Neuronal stem cell (in vitro differentiated cells): ENCODE measurements around the gene LITAF.

Experiments
- DNase-seq: peaks from one replicate; pipeline ENCODE4 v3.0.0-alpha.2; 2013; ENCODE audit warnings: low spot score
- H2AFZ ChIP-seq: one replicate; pipeline ENCODE4 v1.6.1; 2013; ENCODE audit warnings: mild to moderate bottlenecking, low read length, inconsistent platforms
- H2AK5ac ChIP-seq: 2 replicates; pipeline ENCODE4 v1.6.1; 2013; ENCODE audit warnings: low read depth, mild to moderate bottlenecking, inconsistent platforms, low read length, moderate library complexity, mixed read lengths
- H2BK120ac ChIP-seq: 2 replicates; pipeline ENCODE4 v1.6.1; 2013; ENCODE audit warnings: low read depth, mild to moderate bottlenecking, inconsistent platforms, low read length, moderate library complexity, mixed read lengths
- H2BK12ac ChIP-seq: one replicate; pipeline ENCODE4 v1.6.1; 2013; ENCODE audit warnings: low read length, inconsistent platforms
- H2BK15ac ChIP-seq: 2 replicates; pipeline ENCODE4 v1.6.1; 2013; ENCODE audit warnings: mild to moderate bottlenecking, low read length, inconsistent platforms, mixed read lengths
- H2BK5ac ChIP-seq: one replicate; pipeline ENCODE4 v1.6.1; 2013; ENCODE audit warnings: inconsistent platforms, mild to moderate bottlenecking, low read length, moderate library complexity
- H3K14ac ChIP-seq: one replicate; pipeline ENCODE4 v1.6.1; 2013; ENCODE audit warnings: low read length, inconsistent platforms
- H3K18ac ChIP-seq: 2 replicates; pipeline ENCODE4 v1.6.1; 2013; ENCODE audit warnings: low read length, inconsistent platforms
- H3K23ac ChIP-seq: 2 replicates; pipeline ENCODE4 v1.6.1; 2013; ENCODE audit warnings: low read depth, mild to moderate bottlenecking, mixed read lengths, low read length, inconsistent platforms; ENCODE audit not compliant: poor library complexity
- H3K27ac ChIP-seq: replicated peaks from 3 replicates; pipeline ENCODE4 v1.5.1; 2013; ENCODE audit warnings: low read length, inconsistent platforms
- H3K27me3 ChIP-seq, 3 experiments: 2 replicates each; pipeline ENCODE4 v1.6.1; 2013; ENCODE audit warnings: low read length in 3 of 3, mild to moderate bottlenecking in 2 of 3, inconsistent platforms in 1 of 3, low read depth in 1 of 3, mixed read lengths in 1 of 3, moderate library complexity in 1 of 3; ENCODE audit not compliant: control insufficient read depth in 3 of 3, insufficient read depth in 3 of 3
- H3K36me3 ChIP-seq, 2 donors: replicated peaks in 1 of 2; 2 replicates each; pipeline ENCODE4 v1.6.1; 2013; ENCODE audit warnings: low read length in 2 of 2; ENCODE audit not compliant: control insufficient read depth in 2 of 2, insufficient read depth in 2 of 2
- H3K4ac ChIP-seq: 2 replicates; pipeline ENCODE4 v1.6.1; 2013; ENCODE audit warnings: inconsistent platforms, mild to moderate bottlenecking, low read length, moderate library complexity
- H3K4me1 ChIP-seq, 2 donors: 1 replicate in 1 of 2; 2 replicates in 1 of 2; pipeline ENCODE4 v1.6.1; 2013; ENCODE audit warnings: low read length in 2 of 2, low read depth in 1 of 2; ENCODE audit not compliant: control insufficient read depth in 2 of 2, insufficient read depth in 1 of 2
- H3K4me2 ChIP-seq: one replicate; pipeline ENCODE4 v1.6.1; 2013; ENCODE audit warnings: mild to moderate bottlenecking, low read length, inconsistent platforms; ENCODE audit not compliant: insufficient read depth, poor library complexity, severe bottlenecking
- H3K4me3 ChIP-seq, 2 donors: 2 replicates each; pipeline ENCODE4 v1.5.1; 2013; ENCODE audit warnings: low read length in 2 of 2, mild to moderate bottlenecking in 2 of 2, inconsistent platforms in 1 of 2, moderate library complexity in 1 of 2
- H3K79me1 ChIP-seq: one replicate; pipeline ENCODE4 v1.6.1; 2013; ENCODE audit warnings: low read depth, mild to moderate bottlenecking, inconsistent platforms, low read length, moderate library complexity
- H3K9ac ChIP-seq: one replicate; pipeline ENCODE4 v1.6.1; 2013; ENCODE audit warnings: mild to moderate bottlenecking, low read depth, low read length, inconsistent platforms; ENCODE audit not compliant: poor library complexity
- H3K9me3 ChIP-seq, 2 donors: replicated peaks in 1 of 2; 2 replicates each; pipeline versions ENCODE3 to v1.6.1; 2013; ENCODE audit warnings: low read length in 2 of 2, mild to moderate bottlenecking in 2 of 2, inconsistent platforms in 1 of 2, low read depth in 1 of 2, mixed read lengths in 1 of 2, moderate library complexity in 1 of 2; ENCODE audit not compliant: control insufficient read depth in 2 of 2, insufficient read depth in 1 of 2
- H4K8ac ChIP-seq: one replicate; pipeline ENCODE4 v1.6.1; 2013; ENCODE audit warnings: low read depth, mild to moderate bottlenecking, inconsistent platforms, low read length, moderate library complexity
- H4K91ac ChIP-seq: one replicate; pipeline ENCODE4 v1.6.1; 2013; ENCODE audit warnings: low read length, low read depth, mild to moderate bottlenecking, inconsistent platforms; ENCODE audit not compliant: poor library complexity
- WGBS, 2 donors: extraction: QIAGEN DNeasy Blood & Tissue Kit; methylation state at CpG; one replicate each; pipeline ENCODE4 v1.1.7; 2013; ENCODE audit warnings: missing lambda C conversion rate in 2 of 2, mixed read lengths in 1 of 2; ENCODE audit not compliant: insufficient read length in 2 of 2, insufficient replicate concordance in 1 of 2; ENCODE audit errors: extremely low coverage in 2 of 2; 5-methylcytosine and 5-hydroxymethylcytosine counted together

The LITAF gene

DNA sequence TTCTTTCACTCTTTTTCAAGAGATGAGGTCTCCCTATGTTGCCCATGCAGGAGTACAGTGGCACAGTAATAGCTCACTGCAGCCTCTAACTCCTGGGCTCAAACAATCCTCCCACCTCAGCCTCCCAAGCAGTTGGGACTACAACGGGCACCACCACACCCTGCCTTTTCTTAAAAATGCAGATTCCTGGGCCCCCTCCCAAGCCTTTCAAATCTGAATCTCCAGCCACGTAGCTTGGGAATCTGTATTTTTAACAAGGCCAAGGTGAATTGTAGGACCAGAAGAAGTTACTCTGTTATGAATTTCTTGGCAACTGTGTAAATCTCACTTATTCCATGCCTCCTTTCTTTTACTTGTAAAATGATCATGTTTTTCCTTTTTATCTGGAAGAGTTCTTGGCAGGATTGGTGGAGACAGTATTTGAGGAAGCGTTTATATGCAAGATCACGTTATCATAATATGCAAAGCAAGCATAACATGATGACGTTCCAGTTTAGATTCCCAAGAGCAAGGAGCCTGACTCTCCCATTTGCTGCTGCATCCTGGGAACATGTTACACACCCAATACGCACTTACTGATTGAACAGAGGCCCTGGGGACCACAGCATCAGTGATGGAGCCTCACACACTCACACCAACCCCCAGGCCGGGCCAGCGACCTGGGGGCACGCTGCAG lies 44.5 kb downstream of the LITAF start:
- no CpG with 5 or more reads among the region's 9 CpGs for WGBS, 2 donors
- H3K4ac ChIP-seq, result no peak overlapping the region
- H3K18ac ChIP-seq, result no peak overlapping the region
- H2BK5ac ChIP-seq, result no peak overlapping the region
- no peak overlapping the region for H4K91ac ChIP-seq
- no peaks in the 10 kb centered on the region for H3K36me3 ChIP-seq
- H3K4me3 ChIP-seq, result no peak overlapping the region
- no peak overlapping the region for H2BK12ac ChIP-seq
- H2BK120ac ChIP-seq, result no peak overlapping the region
- no peaks in the 10 kb centered on the region for H3K79me1 ChIP-seq
- no peak overlapping the region for H3K9ac ChIP-seq
- H2AFZ ChIP-seq, result no peak overlapping the region
- no peak overlapping the region for H3K27ac ChIP-seq
- no peak overlapping the region for H4K8ac ChIP-seq
- no peak for DNase-seq
- H2BK15ac ChIP-seq, result no peak overlapping the region
- no peak overlapping the region for H3K23ac ChIP-seq
- H3K14ac ChIP-seq, result no peak overlapping the region
- no peaks in the 10 kb centered on the region for H3K9me3 ChIP-seq
- H3K27me3 ChIP-seq, result no peaks in the 10 kb centered on the region
- no peak overlapping the region for H2AK5ac ChIP-seq
- no peak overlapping the region for H3K4me2 ChIP-seq
- H3K4me1 ChIP-seq, result peaks cover 5 to 8% of the 10 kb centered on the region in 2 donors

GRCh38 chr16:11539641-11540050 lies 47.1 kb downstream of the LITAF start:
- Histone ChIP-seq H3K27ac (no peak overlapping the region), H4K91ac (no peak overlapping the region)
- WGBS, 2 donors, result no CpG with 5 or more reads among the region's 4 CpGs

DNA sequence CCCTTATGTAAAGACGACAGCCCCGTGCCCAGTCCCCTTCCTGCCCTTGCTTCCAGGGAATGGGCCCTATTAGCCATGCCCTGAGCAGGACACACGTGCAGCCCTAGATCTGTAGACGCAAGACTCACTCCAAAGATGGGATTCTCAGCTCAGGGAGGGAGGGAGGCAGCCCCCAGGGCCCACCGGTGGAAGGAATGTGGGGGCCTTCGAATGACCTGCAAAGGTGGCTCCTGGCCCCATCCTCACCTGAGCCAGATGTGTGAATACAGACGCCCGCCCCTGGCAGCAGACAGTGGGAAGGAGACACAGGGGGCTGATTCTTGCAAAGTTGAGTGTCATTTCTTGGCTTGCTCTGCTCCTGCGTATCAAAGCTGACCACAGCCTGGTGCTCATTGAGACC lies 47.8 kb downstream of the LITAF start:
- Histone ChIP-seq H2BK12ac (no peak overlapping the region), H3K4me3 (no peak overlapping the region), H2AFZ (no peak overlapping the region), H3K4me2 (no peak overlapping the region), H3K4ac (no peak overlapping the region), H3K27ac (no peak overlapping the region), H3K79me1 (no peaks in the 10 kb centered on the region), H3K27me3 (no peaks in the 10 kb centered on the region), H2BK5ac (no peak overlapping the region), H3K14ac (no peak overlapping the region), H2BK15ac (peak overlapping the region; percentile 16), H4K91ac (no peak overlapping the region), H3K4me1 (peaks cover 4 to 5% of the 10 kb centered on the region in 2 donors), H3K23ac (no peak overlapping the region), H2AK5ac (no peak overlapping the region), H3K18ac (no peak overlapping the region), H4K8ac (no peak overlapping the region), H2BK120ac (no peak overlapping the region), H3K36me3 (no peaks in the 10 kb centered on the region), H3K9ac (no peak overlapping the region), H3K9me3 (no peaks in the 10 kb centered on the region)
- no CpG with 5 or more reads among the region's 9 CpGs for WGBS, 2 donors
- DNase-seq, result no peak

More at GRCh38 chr16:11539641-11540050, 47.1 kb downstream of the LITAF start:
- Histone ChIP-seq H2BK120ac (no peak overlapping the region), H4K8ac (no peak overlapping the region), H3K79me1 (no peaks in the 10 kb centered on the region), H3K18ac (no peak overlapping the region), H3K36me3 (no peaks in the 10 kb centered on the region), H3K27me3 (no peaks in the 10 kb centered on the region), H3K23ac (no peak overlapping the region), H2AK5ac (no peak overlapping the region), H3K4me1 (peaks cover 5 to 8% of the 10 kb centered on the region in 2 donors), H3K4me2 (no peak overlapping the region), H3K9ac (no peak overlapping the region), H3K14ac (no peak overlapping the region), H2BK12ac (no peak overlapping the region), H3K9me3 (no peaks in the 10 kb centered on the region), H2AFZ (no peak overlapping the region), H2BK15ac (no peak overlapping the region), H2BK5ac (no peak overlapping the region), H3K4me3 (no peak overlapping the region), H3K4ac (no peak overlapping the region)
- no peak for DNase-seq

DNA sequence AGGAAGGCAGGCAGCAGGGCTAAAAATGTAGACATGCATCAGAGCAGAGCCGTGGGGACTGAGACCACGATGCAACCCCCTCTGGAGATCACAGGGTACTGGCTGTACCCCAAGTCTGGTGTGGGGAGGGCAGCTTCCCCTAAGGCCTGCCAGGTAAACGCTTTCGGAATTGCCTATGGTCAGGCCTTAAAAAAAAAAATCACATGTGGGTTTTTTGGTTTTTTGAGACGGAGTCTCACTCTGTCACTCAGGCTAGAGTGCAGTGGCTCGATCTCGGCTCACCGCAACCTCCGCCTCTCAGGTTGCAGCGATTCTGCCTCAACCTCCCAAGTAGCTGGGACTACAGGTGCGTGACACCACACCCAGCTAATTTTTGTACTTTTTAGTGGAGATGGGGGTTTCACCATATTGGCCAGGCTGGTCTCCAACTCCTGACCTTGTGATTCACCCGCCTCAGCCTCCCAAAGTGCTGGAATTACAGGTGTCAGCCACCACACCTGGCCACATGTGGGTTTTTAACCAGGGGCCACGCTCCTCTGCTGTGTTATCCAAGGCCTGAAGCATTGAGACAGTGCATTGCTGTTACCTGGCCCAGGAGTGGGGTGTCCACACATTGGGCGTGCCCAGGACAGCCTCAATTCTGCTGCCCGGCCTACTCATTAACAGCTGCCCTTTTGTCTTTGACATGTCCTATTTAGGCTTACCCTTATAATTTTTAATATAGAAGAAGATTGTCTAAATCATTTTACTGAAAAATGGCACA lies 50.4 kb downstream of the LITAF start:
- Histone ChIP-seq H2BK120ac (no peak overlapping the region), H3K14ac (no peak overlapping the region), H3K4me2 (no peak overlapping the region), H3K18ac (no peak overlapping the region), H3K79me1 (no peaks in the 10 kb centered on the region), H4K8ac (no peak overlapping the region), H2BK5ac (no peak overlapping the region), H3K4ac (no peak overlapping the region), H3K23ac (no peak overlapping the region), H3K9me3 (no peaks in the 10 kb centered on the region), H2AK5ac (no peak overlapping the region), H2BK12ac (no peak overlapping the region), H2BK15ac (no peak overlapping the region), H4K91ac (no peak overlapping the region), H2AFZ (no peak overlapping the region), H3K4me1 (no peaks in the 10 kb centered on the region), H3K9ac (no peak overlapping the region), H3K36me3 (no peaks in the 10 kb centered on the region), H3K4me3 (no peak overlapping the region), H3K27ac (no peak overlapping the region), H3K27me3 (no peaks in the 10 kb centered on the region)
- WGBS, 2 donors, result no CpG with 5 or more reads among the region's 15 CpGs
- no peak for DNase-seq
